Ascending aorta (tissue), 2 donors: ENCODE measurements around the gene SLC29A2. TPM values are rescaled to one million over a fixed set of nuclear protein-coding genes. Genes with fewer than 3 reads are reported as not detected.

Experiments
- DNase-seq, 2 donors: peaks; one replicate each; pipeline ENCODE4 v3.0.0-alpha.2; 2019; ENCODE audit warnings: low spot score in 2 of 2
- H3K27ac ChIP-seq, 2 donors: fragments of 200-600 bp; sonication (generic); one replicate each; pipeline ENCODE4 v1.5.1; 2016 to 2017; ENCODE audit warnings: mild to moderate bottlenecking in 1 of 2
- H3K27me3 ChIP-seq: fragments of 200-600 bp; sonication (generic); one replicate; pipeline ENCODE4 v1.5.1; 2017
- H3K36me3 ChIP-seq, 2 donors: fragments of 200-600 bp; sonication (generic); one replicate each; pipeline ENCODE4 v1.5.1; 2016
- H3K4me1 ChIP-seq, 2 donors: fragments of 200-600 bp; sonication (generic); one replicate each; pipeline ENCODE4 v1.5.1; 2016 to 2017; ENCODE audit warnings: mild to moderate bottlenecking in 1 of 2
- H3K4me3 ChIP-seq, 2 donors: fragments of 200-600 bp; sonication (generic); one replicate each; pipeline ENCODE4 v1.5.1; 2016 to 2017; ENCODE audit warnings: mild to moderate bottlenecking in 1 of 2
- H3K9me3 ChIP-seq, 2 donors: fragments of 200-600 bp; sonication (generic); one replicate each; pipeline ENCODE4 v1.5.1; 2016
- intact Hi-C: fragments of 100-400 bp; cut with DNase I; formaldehyde crosslinking; loops from one replicate; pipeline ENCODE4 v1.15.1; 2023
- total RNA-seq: library from RNA; depleted of rRNA; stranded (reverse); fragments of >200 nt; gene quantifications from one replicate; pipeline ENCODE4 v1.1.0, GENCODE V29; 2016
- TF ChIP-seq, protein P1 (sequence below), 3 experiments: fragments of 200-600 bp in 2 of 3; fragments of 450-650 bp in 1 of 3; sonication (generic) in 2 of 3; IDR thresholded peaks; one replicate each; pipeline ENCODE4 v1.5.1; 2016 to 2019; ENCODE audit warnings: antibody characterized with exemption in 3 of 3, mild to moderate bottlenecking in 1 of 3, moderate library complexity in 1 of 3

SLC29A2 gene
- total RNA-seq, 1 donor from 2014 or later, result not detected

DNA sequence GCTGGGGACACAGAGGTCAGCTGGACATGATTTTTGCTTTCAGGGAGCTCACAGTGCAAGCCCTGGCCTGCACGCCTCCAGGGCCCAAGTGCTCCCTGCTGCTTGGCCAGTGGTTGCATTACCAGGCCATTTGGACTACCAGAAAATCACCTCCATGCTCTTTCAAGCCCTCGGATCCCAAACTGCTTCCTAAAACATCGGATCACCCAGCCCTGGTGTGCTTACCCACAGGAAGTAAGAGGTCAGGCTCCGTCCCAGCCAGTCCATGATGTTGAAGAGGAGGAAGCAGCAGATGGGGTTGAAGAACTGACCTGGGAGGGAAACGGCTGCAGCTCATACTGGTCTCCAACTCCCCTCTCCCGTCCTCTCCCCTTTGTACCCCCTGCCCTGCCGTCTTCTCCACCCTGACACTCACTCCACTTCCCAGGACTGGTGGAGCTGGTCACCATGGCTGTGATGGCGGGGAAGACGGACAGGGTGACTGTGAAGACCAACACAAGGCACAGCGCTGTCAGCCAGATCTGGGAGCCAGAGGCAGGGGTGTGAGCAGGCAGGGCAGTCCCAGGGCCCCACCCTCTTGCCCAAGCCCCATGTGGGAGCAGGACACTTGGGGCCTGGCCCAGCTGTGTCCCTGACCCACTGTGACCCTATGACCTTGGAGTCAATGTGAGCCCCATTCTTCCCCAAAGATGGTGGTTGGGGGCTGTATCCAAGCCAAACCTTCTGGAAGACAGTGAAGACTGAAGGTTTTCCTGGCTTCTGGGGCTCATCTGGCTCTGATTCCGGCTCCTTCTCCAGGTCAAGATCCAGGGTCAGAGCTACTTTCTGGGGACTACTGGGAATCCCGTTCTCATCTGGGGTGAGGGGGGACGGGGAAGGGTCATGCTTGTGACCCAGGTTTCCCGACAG, 5.6 kb downstream of the SLC29A2 start:
- Histone ChIP-seq H3K4me3 (no peak overlapping the region), H3K36me3 (no peaks in the 10 kb centered on the region), H3K27ac (no peak overlapping the region), H3K4me1 (no peaks in the 10 kb centered on the region), H3K27me3 (no peaks in the 10 kb centered on the region), H3K9me3 (no peaks in the 10 kb centered on the region)
- intact Hi-C loops, result no loop called here
- no peak for DNase-seq
- TF ChIP-seq, protein P1, sequence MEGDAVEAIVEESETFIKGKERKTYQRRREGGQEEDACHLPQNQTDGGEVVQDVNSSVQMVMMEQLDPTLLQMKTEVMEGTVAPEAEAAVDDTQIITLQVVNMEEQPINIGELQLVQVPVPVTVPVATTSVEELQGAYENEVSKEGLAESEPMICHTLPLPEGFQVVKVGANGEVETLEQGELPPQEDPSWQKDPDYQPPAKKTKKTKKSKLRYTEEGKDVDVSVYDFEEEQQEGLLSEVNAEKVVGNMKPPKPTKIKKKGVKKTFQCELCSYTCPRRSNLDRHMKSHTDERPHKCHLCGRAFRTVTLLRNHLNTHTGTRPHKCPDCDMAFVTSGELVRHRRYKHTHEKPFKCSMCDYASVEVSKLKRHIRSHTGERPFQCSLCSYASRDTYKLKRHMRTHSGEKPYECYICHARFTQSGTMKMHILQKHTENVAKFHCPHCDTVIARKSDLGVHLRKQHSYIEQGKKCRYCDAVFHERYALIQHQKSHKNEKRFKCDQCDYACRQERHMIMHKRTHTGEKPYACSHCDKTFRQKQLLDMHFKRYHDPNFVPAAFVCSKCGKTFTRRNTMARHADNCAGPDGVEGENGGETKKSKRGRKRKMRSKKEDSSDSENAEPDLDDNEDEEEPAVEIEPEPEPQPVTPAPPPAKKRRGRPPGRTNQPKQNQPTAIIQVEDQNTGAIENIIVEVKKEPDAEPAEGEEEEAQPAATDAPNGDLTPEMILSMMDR (IDR thresholded peaks at IDR 0.05), result no peak

DNA sequence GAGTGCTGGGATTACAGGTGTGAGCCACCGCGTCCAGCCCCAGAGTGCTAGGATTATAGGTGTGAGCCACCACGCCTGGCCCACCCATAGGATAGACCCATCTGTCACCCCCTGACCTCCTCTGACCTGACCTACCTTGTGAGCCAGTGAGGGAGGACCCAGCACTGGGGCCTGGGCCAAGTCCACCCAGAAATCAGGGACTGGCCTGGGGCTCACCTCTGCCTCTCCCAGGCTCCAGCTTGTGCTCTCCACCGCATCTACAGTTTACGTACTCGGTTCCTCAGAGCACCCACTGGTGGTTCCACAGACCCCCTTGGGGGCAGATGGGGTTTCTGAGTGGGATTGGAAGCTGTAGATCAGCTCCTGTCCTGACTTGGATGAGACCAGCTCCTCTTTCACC, 6.4 kb downstream of the SLC29A2 start:
- no peaks in the 10 kb centered on the region for H3K4me1 ChIP-seq
- H3K9me3 ChIP-seq, result no peaks in the 10 kb centered on the region
- no peak overlapping the region for H3K27ac ChIP-seq
- TF ChIP-seq, protein P1 (IDR thresholded peaks at IDR 0.05), result no peak
- H3K27me3 ChIP-seq, result no peaks in the 10 kb centered on the region
- no peak overlapping the region for H3K4me3 ChIP-seq
- intact Hi-C loops, result no loop called here
- H3K36me3 ChIP-seq, result no peaks in the 10 kb centered on the region
- no peak for DNase-seq

DNA sequence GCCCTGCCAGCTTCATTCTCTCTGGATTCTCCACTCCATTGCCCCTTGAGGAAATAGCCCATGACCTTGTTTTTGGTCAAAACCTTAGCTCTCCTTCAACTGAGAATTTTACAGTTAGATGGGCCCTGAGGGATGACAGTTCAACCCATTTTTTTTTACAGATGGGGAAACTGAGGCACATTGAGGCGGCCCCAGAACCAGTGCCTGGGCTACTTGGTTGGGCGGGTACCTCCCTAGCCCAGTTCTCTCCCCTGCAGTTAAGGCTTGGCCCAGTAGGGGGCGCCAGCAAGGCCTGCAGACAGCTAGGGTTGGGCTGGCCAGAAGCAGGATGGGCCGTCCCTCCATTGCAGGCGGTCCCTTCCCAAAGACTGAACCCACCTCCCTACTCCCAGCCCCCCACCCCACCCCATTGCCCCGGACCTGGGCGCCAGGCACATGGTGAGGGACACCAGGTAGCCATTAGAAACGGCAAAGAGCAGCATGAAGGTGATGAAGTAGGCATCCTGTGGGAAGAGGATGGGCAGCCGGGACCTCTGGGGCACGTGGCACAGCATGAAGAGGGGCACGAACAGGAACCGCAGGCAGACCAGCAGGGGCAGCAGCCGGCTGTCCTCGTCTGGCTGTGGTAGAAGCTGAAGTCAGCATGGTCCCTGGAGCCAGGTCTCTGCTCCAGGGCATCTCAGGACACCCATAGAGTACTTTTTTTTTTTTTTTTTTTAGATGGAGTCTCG, 7.6 kb downstream of the SLC29A2 start:
- H3K4me3 ChIP-seq, result no peak overlapping the region
- intact Hi-C loops, result no loop called here
- no peaks in the 10 kb centered on the region for H3K4me1 ChIP-seq
- no peak overlapping the region for H3K27ac ChIP-seq
- TF ChIP-seq, protein P1 (IDR thresholded peaks at IDR 0.05), result peak in 2 of 3 experiments; percentile 36 to 44
- no peaks in the 10 kb centered on the region for H3K9me3 ChIP-seq
- no peak for DNase-seq
- H3K27me3 ChIP-seq, result no peaks in the 10 kb centered on the region
- no peaks in the 10 kb centered on the region for H3K36me3 ChIP-seq

DNA sequence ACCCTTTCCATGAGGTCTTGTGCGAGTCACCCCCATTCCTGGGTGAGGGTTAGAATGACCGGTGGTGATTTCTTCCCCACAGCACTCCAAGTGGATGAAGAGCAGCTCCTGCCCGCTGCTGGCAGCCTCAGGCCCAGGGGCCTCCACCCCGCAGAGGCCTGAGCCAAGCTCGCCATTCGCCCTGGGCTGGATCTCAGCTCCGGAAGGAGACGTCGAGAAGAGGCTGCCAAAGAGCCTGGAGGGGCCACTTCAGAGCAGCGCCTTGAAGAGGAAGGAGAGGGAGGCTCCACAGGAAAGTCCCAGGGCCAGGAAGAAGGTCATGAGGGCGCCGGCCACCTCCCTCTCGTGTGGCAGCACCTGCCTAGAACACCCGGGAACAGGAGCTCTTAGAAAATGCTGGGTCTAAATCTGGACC, 8.4 kb downstream of the SLC29A2 start:
- H3K4me3 ChIP-seq, result no peak overlapping the region
- no peak for DNase-seq
- H3K27me3 ChIP-seq, result no peaks in the 10 kb centered on the region
- no peaks in the 10 kb centered on the region for H3K4me1 ChIP-seq
- no peaks in the 10 kb centered on the region for H3K9me3 ChIP-seq
- TF ChIP-seq, protein P1 (IDR thresholded peaks at IDR 0.05), result no peak
- intact Hi-C loops, result no loop called here
- H3K27ac ChIP-seq, result no peak overlapping the region
- no peaks in the 10 kb centered on the region for H3K36me3 ChIP-seq

DNA sequence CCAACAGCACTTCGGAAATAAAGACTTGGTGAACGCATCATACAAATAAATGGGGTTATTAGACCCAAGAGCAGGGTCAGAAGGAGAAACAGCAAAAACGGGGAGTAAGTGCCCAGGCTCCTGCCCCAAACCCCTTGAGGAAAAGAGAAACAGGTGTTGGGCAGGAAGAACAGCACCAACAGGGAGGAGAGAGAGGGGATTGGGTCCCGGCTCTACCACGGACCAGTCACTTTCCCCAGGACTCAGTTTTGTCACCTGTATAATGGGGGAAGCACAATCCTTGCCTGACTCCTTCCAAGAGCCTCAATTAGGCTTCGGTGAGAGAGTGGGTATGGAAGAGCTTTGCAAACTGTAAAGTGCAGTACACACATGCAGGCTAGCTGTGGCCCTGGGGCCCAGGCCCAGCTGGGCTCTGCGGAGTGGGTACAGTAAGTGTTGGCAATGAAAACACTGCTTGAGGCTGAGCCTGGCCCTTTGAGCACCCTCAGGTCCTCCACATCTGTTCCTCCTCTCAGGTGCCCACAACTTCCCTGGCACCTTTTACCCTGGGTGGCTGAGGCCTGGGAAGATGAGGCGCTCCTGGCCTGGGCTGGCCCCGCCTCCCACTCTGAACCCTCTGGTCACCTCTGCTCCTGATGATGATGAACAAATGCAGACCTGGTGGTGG, 8.9 kb downstream of the SLC29A2 start:
- no peak for DNase-seq
- intact Hi-C loops, result no loop called here
- H3K27me3 ChIP-seq, result no peaks in the 10 kb centered on the region
- no peaks in the 10 kb centered on the region for H3K4me1 ChIP-seq
- no peaks in the 10 kb centered on the region for H3K9me3 ChIP-seq
- no peak overlapping the region for H3K27ac ChIP-seq
- TF ChIP-seq, protein P1 (IDR thresholded peaks at IDR 0.05), result no peak
- H3K4me3 ChIP-seq, result no peak overlapping the region
- H3K36me3 ChIP-seq, result no peaks in the 10 kb centered on the region
